HepG2 (cell line): ENCODE measurements around the gene LCP2. TPM values are rescaled to one million over a fixed set of nuclear protein-coding genes. Genes with fewer than 3 reads are reported as not detected.

Experiments used
- ATAC-seq: fragments of 200-7000 bp; cut with Tn5 transposase; 3 replicates; pipeline ENCODE4 v1.9.1; 2020; ENCODE audit warnings: mild to moderate bottlenecking, moderate library complexity
- BruUV-seq: library from RNA; stranded (reverse); fragments of 400-500 nt; replicated peaks from 2 replicates; lab custom pipeline; 2021; lab: Mats Ljungman, UMichigan
- CTCF ChIA-PET: fragments of 300-600 bp; formaldehyde crosslinking; extraction: SDS; loops from one replicate; lab custom pipeline; 2021; ENCODE audit warnings: low total read pairs, inconsistent platforms, low intra/inter-chr PET ratio; lab: Yijun Ruan, JAX
- POLR2A ChIA-PET: fragments of 350-600 bp; sonication (Branson Sonifier 250); formaldehyde crosslinking; loops from one replicate; lab custom pipeline; 2020; ENCODE audit warnings: antibody characterized with exemption, inconsistent platforms; lab: Yijun Ruan, JAX
- DNase-seq: peaks from one replicate; pipeline ENCODE4 v3.0.0-alpha.2; 2015; ENCODE audit warnings: low spot score
- FAIRE-seq: peaks from 3 replicates; lab custom pipeline; 2011; peaks lifted over from hg19 to GRCh38; lab: Jason Lieb, UNC
- H2AFZ ChIP-seq: one replicate; pipeline ENCODE4 v1.6.1; 2011; ENCODE audit warnings: low read length, inconsistent platforms
- H3K27ac ChIP-seq: fragments of 300-600 bp; 3 replicates; pipeline ENCODE4 v1.8.0; 2011; ENCODE audit warnings: mixed run types, mild to moderate bottlenecking, mixed read lengths, low read length, inconsistent platforms; ENCODE audit not compliant: insufficient read depth; ENCODE audit errors: extremely low read length
- H3K27me3 ChIP-seq, 2 experiments: fragments of 200-600 bp in 1 of 2; 2 replicates in 1 of 2; 3 replicates in 1 of 2; pipeline versions ENCODE4 v1.6.0 to v1.8.0; 2011; ENCODE audit warnings: low read length in 2 of 2, mild to moderate bottlenecking in 2 of 2, moderate library complexity in 2 of 2, inconsistent platforms in 1 of 2; ENCODE audit not compliant: insufficient read depth in 2 of 2, control insufficient read depth in 1 of 2
- H3K36me3 ChIP-seq, 2 experiments: fragments of 200-600 bp in 1 of 2; replicated peaks in 1 of 2; 2 replicates in 1 of 2; 3 replicates in 1 of 2; pipeline versions ENCODE4 v1.5.1 to v1.8.0; 2011; ENCODE audit warnings: low read length in 2 of 2, inconsistent platforms in 1 of 2; ENCODE audit not compliant: insufficient read depth in 2 of 2, control insufficient read depth in 1 of 2
- H3K4me1 ChIP-seq: 2 replicates; pipeline ENCODE4 v1.5.1; 2012; ENCODE audit warnings: low read length, inconsistent platforms; ENCODE audit not compliant: insufficient read depth
- H3K4me2 ChIP-seq: 2 replicates; pipeline ENCODE4 v1.6.0; 2011; ENCODE audit warnings: low read depth, low read length, inconsistent platforms
- H3K4me3 ChIP-seq, 3 experiments: fragments of 200-600 bp in 1 of 3; sonication (generic), shearing (Covaris generic) in 1 of 3; replicated peaks in 1 of 3; 2 replicates each; pipeline ENCODE4 v1.5.1; 2011 to 2016; ENCODE audit warnings: low read length in 3 of 3, inconsistent platforms in 2 of 3, low read depth in 2 of 3, mild to moderate bottlenecking in 2 of 3, control low read depth in 1 of 3, mixed read lengths in 1 of 3; ENCODE audit not compliant: insufficient read depth in 1 of 3
- H3K79me2 ChIP-seq: one replicate; pipeline ENCODE4 v1.6.1; 2011; ENCODE audit warnings: low read length, inconsistent platforms; ENCODE audit not compliant: insufficient read depth
- H3K9ac ChIP-seq: 2 replicates; pipeline ENCODE4 v1.6.0; 2011; ENCODE audit warnings: mild to moderate bottlenecking, low read depth, low read length, inconsistent platforms; ENCODE audit not compliant: insufficient read depth
- H3K9me3 ChIP-seq: 2 replicates; pipeline ENCODE4 v1.5.1; 2012; ENCODE audit warnings: mild to moderate bottlenecking, low read length
- H4K20me1 ChIP-seq: 2 replicates; pipeline ENCODE4 v1.6.0; 2011; ENCODE audit warnings: inconsistent platforms, mild to moderate bottlenecking, low read length, moderate library complexity; ENCODE audit not compliant: insufficient read depth
- CCDC6 ChIP-seq: sonication (generic); formaldehyde crosslinking; IDR thresholded peaks from 2 replicates; pipeline ENCODE4 v1.8.1; 2022; ENCODE audit warnings: mild to moderate bottlenecking, missing genetic modification reagents, moderate library complexity
- MED8 ChIP-seq: sonication (generic); formaldehyde crosslinking; IDR thresholded peaks from 2 replicates; pipeline ENCODE4 v1.8.1; 2023; ENCODE audit warnings: mild to moderate bottlenecking, missing genetic modification reagents; ENCODE audit not compliant: insufficient replicate concordance
- NFE2L2 ChIP-seq: fragments of 150-350 bp; IDR thresholded peaks from 2 replicates; pipeline ENCODE4 v1.6.1; 2014; ENCODE audit warnings: low read length
- NR2F1 ChIP-seq, 2 experiments: fragments of 450-650 bp in 1 of 2; formaldehyde crosslinking in 1 of 2; IDR thresholded peaks; 2 replicates each; pipeline versions ENCODE4 v1.5.0 to v1.6.1; 2016 to 2020; ENCODE audit warnings: mild to moderate bottlenecking in 1 of 2, missing compliant biosample characterization in 1 of 2, missing genetic modification reagents in 1 of 2, moderate library complexity in 1 of 2
- NR2F2 ChIP-seq: IDR thresholded peaks from 2 replicates; pipeline ENCODE4 v1.6.1; 2012; ENCODE audit warnings: low read depth, inconsistent platforms, borderline replicate concordance
- POLR2AphosphoS2 ChIP-seq: IDR thresholded peaks from 2 replicates; pipeline ENCODE4 v1.6.1; 2011; ENCODE audit warnings: low read depth, low read length, improper control_type of control experiment
- RNF219 ChIP-seq: sonication (generic); formaldehyde crosslinking; IDR thresholded peaks from 2 replicates; pipeline ENCODE4 v1.5.0; 2020; ENCODE audit warnings: mild to moderate bottlenecking, missing genetic modification reagents
- ZNF629 ChIP-seq: sonication (generic); formaldehyde crosslinking; conservative IDR thresholded peaks from 2 replicates; pipeline ENCODE4 v1.5.0; 2020; ENCODE audit warnings: missing genetic modification reagents
- ZNF747 ChIP-seq: sonication (generic); formaldehyde crosslinking; IDR thresholded peaks from 2 replicates; pipeline ENCODE4 v1.8.1; 2023; ENCODE audit warnings: missing genetic modification reagents, mild to moderate bottlenecking, borderline replicate concordance
- ZNF749 ChIP-seq: sonication (generic); formaldehyde crosslinking; IDR thresholded peaks from 2 replicates; pipeline ENCODE4 v1.8.0; 2022; ENCODE audit warnings: mild to moderate bottlenecking, missing genetic modification reagents, moderate library complexity, borderline replicate concordance
- ZNF883 ChIP-seq: sonication (generic); formaldehyde crosslinking; IDR thresholded peaks from 2 replicates; pipeline ENCODE4 v1.5.1; 2020; ENCODE audit warnings: mild to moderate bottlenecking, missing genetic modification reagents; ENCODE audit errors: not compliant biosample characterization
- WGBS: methylation state at CpG from one replicate; pipeline ENCODE4 v1.1.6; 2017; ENCODE audit warnings: low lambda C conversion rate; 5-methylcytosine and 5-hydroxymethylcytosine counted together
- in situ Hi-C: cut with HindIII; loops from 2 replicates; pipeline ENCODE4 v1.10.0; 2017; ENCODE audit warnings: low pct_unique_long_range_greater_than_20kb; ENCODE audit not compliant: extremely low pct_ligation_motif_present
- intact Hi-C: fragments of 100-400 bp; cut with micrococcal nuclease; formaldehyde crosslinking; loops from one replicate; pipeline ENCODE4 v1.10.0; 2022; ENCODE audit not compliant: unreplicated experiment
- polyA plus RNA-seq, 8 experiments: library from polyadenylated mRNA; depleted of rRNA in 3 of 8; stranded (reverse) in 7 of 8; unstranded in 1 of 8; fragments of >200 nt; fragmentation: Illumina TruSeq in 4 of 8; extraction: Trizol in 4 of 8; gene quantifications; 2 replicates each; pipeline versions ENCODE4 v1.2.1 to v1.2.3, GENCODE V29; 2011 to 2016; ENCODE audit warnings: low read depth in 4 of 8, missing spikeins in 1 of 8, mixed read lengths in 1 of 8; ENCODE audit not compliant: insufficient read depth in 1 of 8
- total RNA-seq, 5 experiments: library from RNA; depleted of rRNA; stranded (reverse); fragments of >200 nt; fragmentation: Illumina TruSeq; extraction: Trizol; gene quantifications; 2 replicates each; pipeline ENCODE4 v1.2.3, GENCODE V29; 2016; ENCODE audit warnings: low read depth in 1 of 5

LCP2 gene
- total and polyA plus RNA-seq, 2 of the 13 experiments (the other 11 are each of a cell fraction or from before 2014, with no cell fraction given): not detected

- no peak overlapping the region for H3K27ac ChIP-seq
- H3K9me3 ChIP-seq: no peaks in the 10 kb centered on the region
- no TSS peak for BruUV-seq
- no peaks in the 10 kb centered on the region for H3K79me2 ChIP-seq
- ATAC-seq: no peak
- H2AFZ ChIP-seq: no peak overlapping the region
- DNase-seq: no peak
- H3K36me3 ChIP-seq: no peaks in the 10 kb centered on the region
- no peak overlapping the region for H3K4me3 ChIP-seq
- no peak for FAIRE-seq
- H3K4me2 ChIP-seq: no peak overlapping the region
- peaks cover 2 to 25% of the 10 kb centered on the region in 2 experiments; a peak in 3 of 5 replicates for H3K27me3 ChIP-seq
- ChIA-PET CTCF (no interaction called here), POLR2A (no interaction called here)
- in situ Hi-C loops (no loop called here), intact Hi-C loops (no loop called here)
- WGBS: 3% methylated on average over 5 of the region's 9 CpGs
- H4K20me1 ChIP-seq: no peaks in the 10 kb centered on the region
- H3K9ac ChIP-seq: no peak overlapping the region
- no peaks in the 10 kb centered on the region for H3K4me1 ChIP-seq
- no peak for TF ChIP-seq ZNF629
- TF ChIP-seq MED8: no peak
- TF ChIP-seq CCDC6 (CRISPR knock-in tag): no peak
- no peak for TF ChIP-seq POLR2AphosphoS2
- TF ChIP-seq ZNF747: no peak
- no peak for TF ChIP-seq NR2F2
- TF ChIP-seq NFE2L2: no peak
- TF ChIP-seq RNF219 (CRISPR knock-in tag): no peak
- TF ChIP-seq ZNF883 (CRISPR knock-in tag): no peak
- no peak for TF ChIP-seq ZNF749 (CRISPR knock-in tag)
- no peak for TF ChIP-seq NR2F1 (CRISPR knock-in tag; IDR thresholded peaks at IDR 0.05)
Observed at GRCh38 chr5:170347022-170347567, 49.5 kb upstream of the LCP2 start.
